ENCODE measurements around the gene LDB2. TPM values are rescaled to one million over a fixed set of nuclear protein-coding genes. Genes with fewer than 3 reads are reported as not detected.

The LDB2 gene
- total RNA-seq, 1 donor from 2014 or later = 363 TPM

DNA sequence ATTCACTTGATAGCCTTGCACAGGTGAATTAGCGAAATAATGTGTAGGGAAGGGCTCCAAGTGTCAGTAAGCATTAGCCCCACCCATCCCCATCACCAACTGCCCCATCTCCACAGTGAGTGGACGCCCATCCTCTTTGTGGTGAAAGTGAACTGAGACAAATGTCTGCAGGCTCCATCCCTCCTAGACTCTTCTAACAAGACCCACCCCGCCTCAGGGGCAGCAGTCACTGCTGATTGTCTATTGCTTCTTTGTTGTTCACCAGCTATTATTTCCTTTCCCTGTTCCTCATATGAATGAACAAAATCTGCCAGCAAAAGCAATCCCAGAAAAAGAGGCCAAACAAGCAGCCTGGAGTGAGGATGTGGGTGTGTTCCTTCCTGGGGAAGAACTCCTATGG lies 96.4 kb downstream of the LDB2 start:
- DNase-seq (ENCODE audit: low read depth in 2 of 2) = no peak

DNA sequence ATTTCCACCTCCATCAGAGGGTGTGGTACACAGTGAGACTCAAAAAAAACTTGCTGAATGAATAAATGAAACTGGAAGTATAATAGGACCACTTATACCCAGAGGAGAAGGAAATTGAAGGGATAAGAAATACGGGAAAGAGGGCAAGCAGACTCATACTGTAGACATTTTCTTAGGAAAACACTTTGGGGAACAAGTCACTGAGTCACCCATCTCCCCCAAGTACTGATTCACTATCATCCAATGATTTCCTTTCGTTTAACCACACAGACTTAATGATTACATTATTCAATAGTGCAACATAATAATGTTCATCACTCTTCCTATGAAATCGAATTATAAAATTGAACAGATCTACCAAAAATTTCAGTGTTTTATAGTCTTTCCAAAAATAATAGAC lies 97.1 kb downstream of the LDB2 start:
- DNase-seq (ENCODE audit: low read depth in 2 of 2) = peak in 1 of 2 donors; percentile 41

GRCh38 chr4:16794816-16795445 lies 103.5 kb downstream of the LDB2 start:
- DNase-seq (ENCODE audit: low read depth in 2 of 2) = peak; percentile 78 to 87

- DNase-seq (ENCODE audit: low read depth in 2 of 2) = no peak
These were observed 107.0 kb downstream of the LDB2 start for GRCh38 chr4:16791460-16791859.

GRCh38 chr4:16790508-16790907 lies 107.9 kb downstream of the LDB2 start:
- DNase-seq (ENCODE audit: low read depth in 2 of 2) = peak; percentile 48 to 73

GRCh38 chr4:16788868-16789267 lies 109.6 kb downstream of the LDB2 start:
- no peak for DNase-seq (ENCODE audit: low read depth in 2 of 2)

DNA sequence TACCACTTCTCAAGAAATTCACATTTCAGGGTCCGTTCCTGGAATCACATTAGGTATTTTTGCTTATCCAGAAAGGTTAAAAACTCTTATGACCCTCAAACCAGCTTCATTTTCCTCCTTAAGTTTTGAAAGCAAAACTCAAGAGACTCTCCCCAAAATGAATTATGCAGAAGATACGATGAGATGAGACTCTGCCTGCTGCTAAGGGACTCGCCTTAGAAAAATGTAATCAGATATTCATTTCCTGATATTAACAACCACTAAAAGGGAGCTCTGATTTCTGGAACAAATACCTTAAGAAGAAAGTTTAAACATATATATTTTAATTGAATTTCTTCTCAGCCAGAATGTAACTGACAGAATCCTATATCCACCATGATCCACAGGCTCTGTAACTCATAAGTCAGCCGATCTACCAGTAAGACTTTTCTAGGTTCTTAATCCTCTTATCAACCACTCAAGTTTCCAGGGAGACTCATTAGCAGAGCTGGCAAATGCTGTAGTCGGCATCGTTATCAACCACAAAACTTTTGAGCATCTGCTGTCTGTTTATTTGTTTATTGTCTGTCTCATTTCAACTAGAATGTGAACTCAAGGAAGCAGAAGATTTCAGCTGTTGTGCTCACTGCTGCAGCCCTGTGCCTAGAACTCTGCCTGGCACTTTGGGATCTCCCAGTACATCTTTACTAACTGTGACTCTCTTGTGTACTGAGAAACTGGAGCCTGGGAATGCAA lies 112.5 kb downstream of the LDB2 start:
- no peak for DNase-seq (ENCODE audit: low read depth in 2 of 2)

DNA sequence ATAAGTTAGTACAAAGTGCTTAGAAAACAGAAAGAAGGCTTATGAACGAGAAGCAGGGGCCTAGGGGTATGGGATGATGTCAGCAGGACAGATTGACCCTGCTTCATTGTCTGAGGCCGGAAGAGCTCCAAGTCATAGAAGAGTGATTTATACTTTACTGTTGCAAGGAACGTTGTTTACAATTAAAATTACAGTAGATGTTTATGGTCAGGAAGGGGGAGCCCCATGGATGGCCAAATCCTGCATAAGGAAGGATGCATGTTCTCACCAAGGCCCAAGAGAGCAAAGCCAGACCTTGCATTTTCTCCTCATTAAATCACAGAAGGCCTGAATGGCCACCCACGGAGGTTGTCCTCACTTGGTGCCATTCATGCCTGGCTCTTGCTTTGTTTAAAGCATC lies 115.3 kb downstream of the LDB2 start:
- peak in 1 of 2 donors; percentile 94 for DNase-seq (ENCODE audit: low read depth in 2 of 2)

DNA sequence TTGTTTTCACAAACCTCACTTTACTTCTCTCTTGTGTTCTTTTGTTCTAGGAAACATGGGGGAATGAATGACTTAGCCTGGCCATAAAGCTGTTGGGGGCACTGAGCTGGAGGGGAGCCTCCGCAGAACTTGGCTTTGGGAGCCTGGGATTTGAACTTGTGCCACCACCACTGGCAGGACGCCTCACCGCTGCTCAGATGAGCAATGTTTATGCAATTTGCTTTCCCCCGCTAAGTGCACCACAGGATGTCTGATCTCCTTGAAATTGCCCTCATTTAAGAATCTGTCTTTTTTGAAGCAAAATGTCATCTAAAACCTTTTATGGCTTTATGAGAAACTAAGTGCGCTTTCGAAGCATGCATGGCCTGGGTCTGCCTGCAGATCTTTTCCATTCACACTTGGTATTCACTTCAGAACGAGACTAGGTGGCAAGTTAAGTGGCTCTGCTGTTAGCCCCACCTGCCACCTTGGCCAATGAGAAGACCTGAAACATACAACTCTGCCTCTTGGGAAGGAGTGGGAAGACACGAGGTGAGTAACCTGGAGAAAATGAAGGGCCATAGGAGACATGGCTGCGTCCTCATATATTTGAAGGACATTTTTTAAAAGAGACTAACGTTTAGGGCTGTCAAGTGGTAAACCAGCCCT lies 119.3 kb downstream of the LDB2 start:
- no peak for DNase-seq (ENCODE audit: low read depth in 2 of 2)

DNA sequence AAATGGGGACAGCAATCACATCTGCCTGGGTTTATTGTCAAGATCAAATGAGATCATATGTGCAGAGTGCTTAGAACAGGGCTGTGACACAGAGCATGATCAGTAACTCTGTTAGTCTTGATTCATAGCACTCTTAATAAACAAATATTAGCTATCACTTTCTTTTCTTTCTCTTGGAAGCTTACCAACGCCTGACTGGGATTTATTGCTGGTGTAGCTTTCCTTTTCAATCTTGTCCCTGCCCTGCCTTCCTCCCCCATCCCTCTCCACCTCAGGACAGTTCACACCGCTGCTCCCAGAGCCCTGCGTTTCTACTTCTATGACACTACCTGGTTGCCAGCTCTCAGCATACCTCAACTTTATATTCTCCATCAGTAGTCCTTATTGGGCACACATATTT lies 120.7 kb downstream of the LDB2 start:
- DNase-seq (ENCODE audit: low read depth in 2 of 2) = no peak

DNA sequence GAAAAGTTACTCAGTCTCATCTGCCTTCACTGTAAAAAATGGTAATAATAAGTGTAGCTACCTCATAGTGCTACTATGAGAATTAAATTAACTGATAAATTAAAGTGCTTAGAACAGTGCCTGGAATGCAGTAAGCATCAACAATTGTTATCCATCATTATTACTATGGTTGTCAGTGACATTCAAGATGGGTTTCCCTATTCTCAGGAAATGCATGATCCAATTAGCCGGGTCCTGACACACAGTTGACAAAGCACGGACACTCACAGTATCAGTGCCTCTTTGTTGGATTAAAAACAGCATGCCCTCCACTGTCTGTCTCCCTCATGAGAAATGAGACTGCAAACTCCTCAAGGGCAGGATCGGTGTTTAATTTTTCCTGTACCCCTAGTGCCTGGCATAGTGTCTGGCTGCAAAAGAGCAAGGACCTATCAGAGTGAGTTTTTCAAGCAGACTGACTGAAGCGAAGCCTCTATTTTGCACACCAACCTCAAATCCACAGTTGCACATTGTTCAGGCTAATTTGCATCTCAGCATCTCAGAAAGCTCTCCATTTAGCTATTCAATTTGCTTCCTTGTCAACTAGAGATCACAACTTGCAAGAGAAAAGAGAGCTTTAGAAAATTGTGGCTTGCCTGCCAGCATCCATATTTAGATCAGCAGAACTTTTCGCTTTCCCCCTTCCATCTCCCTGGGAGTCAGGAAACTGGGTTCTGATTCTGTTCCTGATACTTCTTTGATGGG lies 122.9 kb downstream of the LDB2 start:
- DNase-seq (ENCODE audit: low read depth in 2 of 2) = no peak

DNA sequence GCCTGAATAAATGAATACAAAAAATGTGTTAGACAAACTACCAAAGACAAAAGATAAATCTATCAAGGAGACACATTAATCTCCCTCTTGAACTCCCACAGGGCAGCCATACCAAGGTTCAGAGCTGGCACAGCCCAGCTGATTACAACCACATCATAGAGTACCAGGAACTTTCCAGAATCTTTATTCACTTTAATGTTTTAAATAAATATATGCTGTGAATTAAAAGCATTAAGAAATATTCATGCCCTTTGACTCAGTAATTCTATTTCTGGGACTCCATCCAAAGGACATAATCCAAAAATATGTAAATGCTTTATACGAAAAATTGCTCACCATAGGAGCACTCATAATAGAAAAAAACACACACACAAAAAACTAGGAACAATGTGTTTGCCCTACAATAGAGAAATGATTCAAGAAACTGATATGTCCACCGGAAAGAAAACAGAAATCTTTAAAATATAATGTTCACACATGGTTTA lies 126.0 kb downstream of the LDB2 start:
- peak; percentile 46 to 55 for DNase-seq (ENCODE audit: low read depth in 2 of 2)

DNA sequence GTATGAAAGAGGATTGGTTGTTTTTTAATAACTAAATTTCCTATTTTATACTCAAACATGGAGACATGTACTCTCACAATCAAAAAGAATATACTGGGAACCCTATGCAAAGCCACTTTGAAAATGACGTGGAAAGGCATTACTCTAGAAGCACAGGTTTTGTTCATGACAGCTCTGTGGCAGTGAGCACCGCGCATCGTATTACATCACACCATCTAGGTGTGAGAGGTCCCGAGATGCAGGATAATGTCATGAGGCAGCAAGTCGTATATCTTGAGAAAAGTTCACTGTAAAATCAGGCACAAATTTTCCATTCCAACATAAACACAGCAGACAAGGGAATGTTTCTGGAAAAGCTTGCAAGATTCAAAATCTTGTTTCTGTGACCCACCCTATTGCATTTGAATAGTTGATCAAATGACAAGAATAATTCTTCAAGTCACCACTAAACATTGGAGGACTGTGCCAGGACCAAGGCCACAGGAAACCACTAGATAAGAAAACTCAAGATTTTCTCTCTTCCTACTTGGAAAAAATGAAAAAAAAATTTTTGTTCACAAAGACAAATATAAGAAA lies 127.6 kb downstream of the LDB2 start:
- DNase-seq (ENCODE audit: low read depth in 2 of 2) = no peak

GRCh38 chr4:16767861-16768260 lies 130.6 kb downstream of the LDB2 start:
- DNase-seq (ENCODE audit: low read depth in 2 of 2) = no peak

DNA sequence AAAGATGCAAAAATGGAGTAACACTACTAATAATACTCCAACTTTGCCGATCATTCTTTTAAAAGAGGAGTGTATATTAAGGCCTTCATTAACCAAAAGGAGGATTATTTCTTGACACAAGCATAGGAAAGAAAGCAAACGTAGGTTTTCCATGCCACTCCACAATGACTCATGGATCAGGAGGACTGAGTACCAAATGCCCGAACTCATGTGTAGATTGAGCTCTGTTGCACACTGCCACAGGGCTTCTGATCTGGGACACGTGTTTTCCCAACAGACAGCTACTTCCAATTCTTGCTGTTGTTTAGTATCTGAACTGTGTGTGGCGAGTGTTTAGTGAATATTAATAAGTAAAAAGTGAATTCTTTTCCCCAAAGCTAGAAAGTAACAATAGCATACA lies 131.2 kb downstream of the LDB2 start:
- no peak for DNase-seq (ENCODE audit: low read depth in 2 of 2)

- DNase-seq (ENCODE audit: low read depth in 2 of 2) = no peak
These were observed 132.9 kb downstream of the LDB2 start for GRCh38 chr4:16765546-16765945.

DNA sequence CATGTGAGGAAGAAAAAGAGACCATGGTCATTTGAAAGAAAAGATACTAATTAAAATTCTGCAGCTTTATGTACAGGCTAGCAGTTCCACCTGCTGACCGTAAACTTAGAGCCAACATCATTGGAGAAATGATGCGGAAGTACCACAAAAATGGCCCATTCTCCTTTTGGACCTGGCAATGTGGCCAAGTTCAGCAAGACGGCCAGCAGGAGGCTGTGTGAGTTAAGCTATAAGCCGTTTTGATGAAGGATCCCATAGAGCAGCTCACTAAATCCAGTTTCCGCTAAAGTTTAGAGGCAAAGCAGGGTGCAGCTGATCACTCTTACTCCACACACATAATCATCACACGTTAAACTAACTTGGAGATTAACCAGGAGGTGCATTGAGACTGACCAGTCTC lies 133.8 kb downstream of the LDB2 start:
- DNase-seq (ENCODE audit: low read depth in 2 of 2) = peak; percentile 50 to 54

- no peak for DNase-seq (ENCODE audit: low read depth in 2 of 2)
These were observed 137.7 kb downstream of the LDB2 start for GRCh38 chr4:16760617-16761363.

DNA sequence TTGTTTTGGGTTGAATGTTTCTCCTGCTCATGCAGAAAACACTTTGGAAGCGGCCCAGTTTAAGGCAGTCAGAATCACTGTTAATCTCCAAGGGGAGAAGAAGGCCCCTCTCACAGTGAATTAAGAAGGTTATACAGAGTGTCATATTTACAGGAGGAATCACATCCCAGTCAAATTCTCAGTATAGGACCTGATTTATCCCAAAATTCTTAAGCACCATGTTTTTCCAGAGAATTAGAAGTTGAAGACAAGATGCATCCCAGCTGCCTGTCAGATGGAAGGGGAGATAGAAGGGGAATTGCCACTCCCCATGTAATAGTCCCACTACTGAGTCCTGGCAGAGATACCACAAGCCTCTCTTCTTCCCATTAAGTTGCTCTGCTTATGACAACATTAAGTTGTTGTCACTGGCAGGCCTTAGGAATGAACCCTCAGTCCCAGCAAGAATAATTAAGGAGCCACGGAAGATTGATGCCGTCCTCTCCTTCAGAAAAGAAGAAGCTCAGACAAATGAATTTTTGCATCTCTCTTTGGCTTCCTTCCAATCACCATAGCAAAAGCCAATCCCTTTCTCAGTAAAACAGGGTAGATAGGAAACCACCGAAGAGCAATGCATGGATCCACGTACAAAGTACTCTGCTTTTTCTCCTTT lies 138.4 kb downstream of the LDB2 start:
- DNase-seq (ENCODE audit: low read depth in 2 of 2) = no peak

GRCh38 chr4:16758816-16759215 lies 139.6 kb downstream of the LDB2 start:
- no peak for DNase-seq (ENCODE audit: low read depth in 2 of 2)
